ENCODE measurements around the gene TBC1D5.
"Not testable (repeated sequence)": the region's sequence is repeated elsewhere in the genome, so short reads cannot be mapped to it uniquely, and the experiment has no call there.

TBC1D5 gene

GRCh38 chr3:17133632-17134545, 608.5 kb downstream of the TBC1D5 start:
- DNase-seq (ENCODE audit: low spot score), result no peak

GRCh38 chr3:17132286-17133115, 609.9 kb downstream of the TBC1D5 start:
- DNase-seq (ENCODE audit: low spot score), result no peak

DNA sequence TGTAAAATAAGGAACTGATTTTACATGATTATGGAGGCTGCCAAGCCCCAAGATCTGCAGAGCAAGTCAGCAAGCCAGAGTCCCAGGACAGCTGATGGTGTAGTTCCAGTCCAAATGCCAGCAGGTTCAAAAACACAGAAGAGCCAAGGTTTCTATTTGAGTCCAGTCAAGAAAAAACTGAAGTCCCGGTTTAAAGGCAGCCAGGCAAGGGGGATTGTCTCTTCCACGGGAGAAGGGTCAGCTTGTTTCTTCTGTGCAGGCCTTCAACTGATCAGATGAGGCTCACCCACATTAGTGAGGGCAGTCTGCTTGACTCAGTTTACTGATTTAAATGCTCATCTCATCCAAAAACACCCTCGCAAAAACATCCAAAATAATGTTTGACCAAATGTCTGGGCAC, 611.5 kb downstream of the TBC1D5 start:
- no peak for DNase-seq (ENCODE audit: low spot score)

GRCh38 chr3:17129556-17129955, 612.9 kb downstream of the TBC1D5 start:
- no peak for DNase-seq (ENCODE audit: low spot score)

GRCh38 chr3:17128671-17129070, 613.8 kb downstream of the TBC1D5 start:
- DNase-seq (ENCODE audit: low spot score), result not testable (repeated sequence)

GRCh38 chr3:17125738-17126442, 616.5 kb downstream of the TBC1D5 start:
- DNase-seq (ENCODE audit: low spot score), result no peak

- no peak for DNase-seq (ENCODE audit: low spot score)
These were observed 619.7 kb downstream of the TBC1D5 start for GRCh38 chr3:17122758-17123157.

GRCh38 chr3:17121336-17121735, 621.1 kb downstream of the TBC1D5 start:
- no peak for DNase-seq (ENCODE audit: low spot score)

DNA sequence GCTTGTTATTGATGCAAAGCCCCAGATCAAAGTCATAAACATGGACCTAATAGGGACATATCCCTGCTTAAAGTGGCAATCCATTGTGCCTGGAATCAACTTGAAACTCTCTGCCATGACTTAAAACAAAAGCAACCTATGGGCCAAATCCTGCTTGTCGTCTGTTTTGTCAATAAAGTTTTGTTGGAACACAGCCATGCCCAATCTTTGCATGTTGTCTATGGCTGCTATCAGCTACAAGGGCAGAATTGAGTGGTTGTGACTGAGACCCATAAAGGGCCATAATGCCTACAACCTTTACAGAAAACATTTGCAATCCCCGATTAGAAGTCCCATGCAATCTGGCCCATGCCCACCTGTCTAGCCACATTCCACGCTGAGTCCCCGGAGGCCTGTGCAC, 622.3 kb downstream of the TBC1D5 start:
- no peak for DNase-seq (ENCODE audit: low spot score)

DNA sequence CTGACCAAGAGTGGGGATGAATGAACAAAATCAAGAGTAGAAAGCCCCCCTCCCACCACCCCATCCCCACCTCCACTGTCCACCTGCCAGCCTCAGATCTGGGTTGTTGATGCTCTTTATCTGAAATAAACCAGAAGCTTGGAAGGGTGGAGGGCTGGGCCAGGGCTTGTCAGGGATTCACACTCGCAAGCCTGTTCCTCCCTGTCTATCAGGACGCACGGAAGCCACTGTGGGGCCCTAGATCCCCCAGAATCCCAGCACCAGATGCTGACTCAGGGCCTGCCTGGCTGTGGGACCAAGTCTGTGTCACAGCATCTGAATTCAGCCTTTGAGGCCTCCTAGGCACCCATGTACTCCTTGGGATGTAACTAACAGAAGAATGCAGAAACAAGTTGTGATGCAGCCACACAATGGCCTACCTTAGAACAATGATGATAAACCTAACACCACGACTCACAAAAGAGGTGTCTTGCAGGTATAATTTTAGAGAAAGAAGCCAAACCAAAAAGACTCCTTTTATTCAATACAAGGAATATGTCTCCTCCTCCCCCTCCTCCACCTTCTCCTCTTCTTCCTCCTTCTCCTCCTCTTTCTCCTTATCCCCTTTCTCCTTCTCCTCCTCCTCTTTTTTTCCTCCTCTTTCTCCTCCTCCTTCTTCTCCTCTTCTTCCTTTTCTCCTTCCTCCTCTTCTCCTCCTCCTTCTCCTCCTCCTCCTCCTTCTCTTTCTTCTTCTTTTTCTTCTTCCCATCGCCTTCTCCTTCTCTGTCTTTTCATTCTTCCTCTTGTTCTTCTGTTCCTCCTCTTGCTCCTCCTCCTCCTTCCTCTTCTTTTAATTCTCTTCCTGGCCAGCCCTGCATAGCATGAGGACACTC, 623.0 kb downstream of the TBC1D5 start:
- DNase-seq (ENCODE audit: low spot score), result no peak

DNA sequence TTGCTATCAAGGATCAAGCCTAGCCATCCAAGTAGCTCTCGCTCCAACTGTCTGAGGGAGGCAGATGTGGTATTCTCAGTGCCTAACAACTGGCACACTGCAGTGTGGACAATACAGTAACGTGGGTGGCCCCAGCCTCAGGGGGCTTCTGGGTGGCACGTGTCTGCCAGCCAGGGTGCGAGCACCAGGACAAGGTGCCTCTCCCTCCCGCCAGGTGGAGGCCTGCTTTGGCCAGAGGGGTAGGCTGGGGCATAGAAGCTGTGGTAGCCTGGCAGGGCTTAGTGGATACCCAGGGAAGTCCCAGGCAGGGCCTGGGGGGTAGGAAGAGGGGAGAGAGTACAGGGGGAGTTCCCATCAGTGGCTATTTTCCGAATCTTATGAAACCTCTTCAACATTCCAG, 623.7 kb downstream of the TBC1D5 start:
- DNase-seq (ENCODE audit: low spot score), result no peak

DNA sequence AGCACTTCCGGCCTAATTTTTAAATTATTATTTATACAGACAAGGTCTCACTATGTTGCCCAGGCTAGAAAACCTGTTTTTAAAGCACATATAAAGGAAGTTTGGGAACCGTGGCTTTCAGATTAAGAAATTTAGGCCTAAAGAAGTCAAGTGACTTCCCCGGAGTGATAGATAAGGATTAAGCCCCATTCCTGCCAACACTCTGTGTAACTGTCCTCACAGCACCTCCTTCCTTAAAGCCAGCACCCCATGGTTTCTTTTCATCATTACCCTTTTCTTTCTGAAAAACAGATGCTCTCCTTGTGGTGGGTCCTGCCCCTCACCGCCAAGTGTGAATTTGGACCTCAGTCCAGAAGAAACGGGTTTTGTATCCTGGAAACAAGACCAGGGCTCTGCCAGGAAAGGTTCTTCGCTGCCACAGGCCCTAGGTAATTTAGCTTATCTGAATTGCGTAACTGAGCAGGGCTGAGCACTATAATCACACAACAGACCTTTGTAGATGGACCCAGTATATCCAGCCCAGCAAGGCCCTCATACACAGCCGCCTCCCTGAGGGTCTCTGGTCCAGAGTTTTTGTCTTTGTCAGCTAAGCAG, 626.3 kb downstream of the TBC1D5 start:
- DNase-seq (ENCODE audit: low spot score), result no peak

DNA sequence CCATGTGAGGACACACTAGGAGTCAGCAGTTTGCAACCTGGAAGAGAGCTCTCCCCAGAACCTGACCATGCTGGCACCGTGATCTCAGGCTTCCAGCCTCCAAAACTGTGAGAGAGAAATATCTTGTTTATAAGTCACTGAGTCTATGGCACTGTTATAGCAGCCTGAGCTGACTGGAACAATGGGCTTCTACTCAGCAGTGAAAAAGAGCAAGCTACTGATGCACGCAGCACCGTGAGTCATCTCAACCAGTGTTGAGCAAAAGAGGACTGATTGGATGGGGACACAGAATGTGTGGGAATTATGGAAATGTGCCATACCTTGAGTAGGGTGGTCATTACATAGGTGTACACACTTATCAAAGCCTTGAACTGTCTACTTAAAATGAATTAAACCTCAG, 627.2 kb downstream of the TBC1D5 start:
- DNase-seq (ENCODE audit: low spot score), result no peak

DNA sequence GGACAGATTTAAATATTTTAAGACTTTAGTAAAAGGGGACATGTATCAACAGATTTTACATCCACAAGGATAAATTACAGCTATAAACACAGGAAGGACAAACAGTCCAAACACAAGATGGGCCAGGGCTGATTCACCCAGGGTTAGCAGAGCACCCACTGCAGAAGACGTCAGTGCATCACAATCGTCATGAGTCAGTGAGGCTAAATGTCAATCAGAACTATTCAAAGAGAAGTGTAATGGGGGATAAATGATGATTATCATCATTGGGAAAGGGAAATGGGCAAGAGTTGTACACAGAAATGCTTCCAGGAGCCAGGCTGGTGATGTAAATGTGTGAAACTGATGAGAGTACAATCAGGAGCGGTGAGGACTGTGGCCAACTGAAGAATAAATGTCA, 630.8 kb downstream of the TBC1D5 start:
- no peak for DNase-seq (ENCODE audit: low spot score)

- no peak for DNase-seq (ENCODE audit: low spot score)
These were observed 631.6 kb downstream of the TBC1D5 start for GRCh38 chr3:17110660-17111396.
